ENCODE results near the gene B4GALT2. TPM values are rescaled to one million over a fixed set of nuclear protein-coding genes. Genes with fewer than 3 reads are reported as not detected.
A peak's percentile ranks its signal among the peaks of the same experiment; 100 is the strongest.

The B4GALT2 gene, protein sequence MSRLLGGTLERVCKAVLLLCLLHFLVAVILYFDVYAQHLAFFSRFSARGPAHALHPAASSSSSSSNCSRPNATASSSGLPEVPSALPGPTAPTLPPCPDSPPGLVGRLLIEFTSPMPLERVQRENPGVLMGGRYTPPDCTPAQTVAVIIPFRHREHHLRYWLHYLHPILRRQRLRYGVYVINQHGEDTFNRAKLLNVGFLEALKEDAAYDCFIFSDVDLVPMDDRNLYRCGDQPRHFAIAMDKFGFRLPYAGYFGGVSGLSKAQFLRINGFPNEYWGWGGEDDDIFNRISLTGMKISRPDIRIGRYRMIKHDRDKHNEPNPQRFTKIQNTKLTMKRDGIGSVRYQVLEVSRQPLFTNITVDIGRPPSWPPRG
- 62.6 and 86.8 TPM in 2 replicates for total RNA-seq

DNA sequence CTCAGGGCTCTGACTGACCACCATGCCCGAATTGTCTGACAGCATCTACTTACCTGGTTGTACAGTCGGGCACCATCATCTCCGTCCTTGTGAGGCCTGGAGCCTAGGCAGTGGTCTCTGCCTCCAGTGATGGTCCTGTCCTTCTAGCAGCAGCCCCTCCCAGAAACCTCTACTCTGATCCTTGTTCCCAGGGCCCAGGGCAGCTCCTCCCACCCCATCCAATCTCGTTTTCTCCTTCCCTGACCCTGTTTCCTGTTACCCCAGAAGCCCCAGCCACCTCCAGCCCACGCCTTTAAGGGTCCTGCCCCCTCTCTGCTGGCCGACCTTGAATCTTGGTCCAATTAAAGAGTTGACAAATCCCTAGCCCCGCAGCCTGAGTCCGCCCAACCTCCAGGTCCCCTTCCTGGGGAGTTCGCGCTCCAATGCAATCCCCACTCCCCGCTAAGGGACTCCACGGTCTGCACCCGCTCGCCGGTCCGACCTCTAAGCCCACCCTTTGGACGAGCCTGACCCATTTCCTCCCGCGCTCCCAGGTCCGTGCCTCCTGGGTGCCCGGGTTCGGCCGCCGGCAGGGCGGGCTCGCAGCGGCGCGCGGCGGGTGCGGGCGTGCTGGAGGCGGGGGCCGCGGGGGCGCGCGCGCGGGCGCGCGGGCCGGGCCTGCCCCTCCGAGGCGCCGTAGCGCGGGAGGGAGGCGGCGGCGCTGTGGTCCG is at the start of gene B4GALT2:
TSS of gene B4GALT2 (plus strand) at position 660 of the 710 bp plus-strand sequence. CDS start 1,951 bp downstream, outside the sequence.
- Histone ChIP-seq H3K36me3 (ENCODE audit: control insufficient read depth, insufficient read depth, low read length) (peaks cover 4% of the 10 kb centered on the region), H3K4me3 (ENCODE audit: low read depth, low read length) (peak within 1 kb of the TSS; percentile 57), H3K27me3 (ENCODE audit: control insufficient read depth, insufficient read depth, low read length) (no peaks in the 10 kb centered on the region)
- TF ChIP-seq CTCF (IDR thresholded peaks at IDR 0.05; ENCODE audit: insufficient read depth, low read length, poor library complexity, severe bottlenecking) = no peak
- DNase-seq (ENCODE audit: low read depth) = no peak

- TF ChIP-seq CTCF (IDR thresholded peaks at IDR 0.05; ENCODE audit: insufficient read depth, low read length, poor library complexity, severe bottlenecking) = peak; percentile 41
- DNase-seq (ENCODE audit: low read depth) = no peak
These were observed 48.7 kb upstream of the B4GALT2 start for GRCh38 chr1:43930168-43930948.

GRCh38 chr1:43930949-43931275 is 48.1 kb upstream of the B4GALT2 start:
- no peak overlapping the region for H3K4me3 ChIP-seq (ENCODE audit: low read depth, low read length)
- DNase-seq (ENCODE audit: low read depth) = no peak
- peaks cover 3% of the 10 kb centered on the region for H3K36me3 ChIP-seq (ENCODE audit: control insufficient read depth, insufficient read depth, low read length)
- H3K27me3 ChIP-seq (ENCODE audit: control insufficient read depth, insufficient read depth, low read length) = no peaks in the 10 kb centered on the region
- TF ChIP-seq CTCF (IDR thresholded peaks at IDR 0.05; ENCODE audit: insufficient read depth, low read length, poor library complexity, severe bottlenecking) = no peak

More at GRCh38 chr1:43930168-43930948, 48.7 kb upstream of the B4GALT2 start:
- Histone ChIP-seq H3K27me3 (ENCODE audit: control insufficient read depth, insufficient read depth, low read length) (no peaks in the 10 kb centered on the region), H3K4me3 (ENCODE audit: low read depth, low read length) (no peak overlapping the region), H3K36me3 (ENCODE audit: control insufficient read depth, insufficient read depth, low read length) (peaks cover 3% of the 10 kb centered on the region)

GRCh38 chr1:43931711-43932660 is 47.0 kb upstream of the B4GALT2 start:
- no peak for TF ChIP-seq CTCF (IDR thresholded peaks at IDR 0.05; ENCODE audit: insufficient read depth, low read length, poor library complexity, severe bottlenecking)
- Histone ChIP-seq H3K27me3 (ENCODE audit: control insufficient read depth, insufficient read depth, low read length) (no peaks in the 10 kb centered on the region), H3K4me3 (ENCODE audit: low read depth, low read length) (no peak overlapping the region), H3K36me3 (ENCODE audit: control insufficient read depth, insufficient read depth, low read length) (peaks cover 3% of the 10 kb centered on the region)
- DNase-seq (ENCODE audit: low read depth) = no peak

DNA sequence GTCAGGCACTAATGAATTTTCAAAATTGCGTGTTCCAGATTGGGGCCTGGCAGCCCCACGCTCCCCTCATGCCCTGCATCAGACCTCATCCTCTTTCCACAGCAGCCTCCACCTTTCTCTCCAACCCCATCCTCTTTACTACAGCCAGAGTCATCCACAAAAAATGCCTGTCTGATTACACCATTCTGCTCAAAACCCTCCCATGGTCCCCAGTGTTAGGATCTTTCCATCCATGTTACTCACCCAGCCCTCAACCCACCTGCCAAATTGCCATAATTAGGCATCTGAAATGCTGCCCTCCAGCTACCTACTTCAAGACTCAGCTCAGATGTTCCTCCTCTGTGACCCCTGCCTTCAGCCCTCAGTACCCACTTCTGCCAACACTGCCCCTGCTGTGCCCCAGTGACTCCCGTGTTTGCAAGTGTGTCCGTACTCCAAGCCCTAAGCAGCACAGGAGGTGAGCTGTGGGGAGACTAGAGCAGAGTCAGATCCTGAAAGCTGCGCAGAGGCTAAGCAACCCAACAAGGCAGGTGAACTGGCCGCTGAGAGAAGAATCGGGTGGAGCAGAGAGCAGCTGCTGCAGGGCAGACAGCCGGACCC is 46.1 kb upstream of the B4GALT2 start:
- no peak for TF ChIP-seq CTCF (IDR thresholded peaks at IDR 0.05; ENCODE audit: insufficient read depth, low read length, poor library complexity, severe bottlenecking)
- no peak for DNase-seq (ENCODE audit: low read depth)
- H3K4me3 ChIP-seq (ENCODE audit: low read depth, low read length) = peak overlapping the region; percentile 48

More for the DNA sequence above, 46.1 kb upstream of the B4GALT2 start:
- H3K36me3 ChIP-seq (ENCODE audit: control insufficient read depth, insufficient read depth, low read length) = peaks cover 3% of the 10 kb centered on the region
- no peaks in the 10 kb centered on the region for H3K27me3 ChIP-seq (ENCODE audit: control insufficient read depth, insufficient read depth, low read length)

Data from kidney epithelial cell (primary cell).